GM23338 (cell line): ENCODE measurements around the gene CELSR1. TPM values are rescaled to one million over a fixed set of nuclear protein-coding genes. Genes with fewer than 3 reads are reported as not detected.

Source experiments
- ATAC-seq: fragments of 200-7000 bp; cut with Tn5 transposase; 3 replicates; pipeline ENCODE4 v1.9.1; 2020
- DNase-seq: peaks from one replicate; pipeline ENCODE4 v3.0.0-alpha.2; 2015; ENCODE audit warnings: low spot score
- H2AFZ ChIP-seq: fragments of 200-600 bp; sonication (generic); 2 replicates; pipeline ENCODE4 v1.8.0; 2016; ENCODE audit warnings: antibody characterized with exemption, mild to moderate bottlenecking, moderate library complexity
- H3F3A ChIP-seq: fragments of 200-600 bp; sonication (generic); replicated peaks from 2 replicates; pipeline ENCODE4 v1.8.0; 2017; ENCODE audit warnings: antibody characterized with exemption, mixed run types, low read depth
- H3K27ac ChIP-seq: fragments of 200-600 bp; sonication (generic); 2 replicates; pipeline ENCODE4 v1.6.1; 2016; ENCODE audit warnings: low read depth
- H3K27me3 ChIP-seq: fragments of 200-600 bp; sonication (generic); 2 replicates; pipeline ENCODE4 v1.8.0; 2016; ENCODE audit warnings: mild to moderate bottlenecking, mixed run types, moderate library complexity; ENCODE audit not compliant: insufficient read depth
- H3K36me3 ChIP-seq: fragments of 200-600 bp; sonication (generic); 2 replicates; pipeline ENCODE4 v1.8.0; 2016; ENCODE audit warnings: mild to moderate bottlenecking; ENCODE audit not compliant: insufficient read depth
- H3K4me1 ChIP-seq: fragments of 200-600 bp; sonication (generic); 2 replicates; pipeline ENCODE4 v1.8.0; 2016; ENCODE audit warnings: mild to moderate bottlenecking, moderate library complexity; ENCODE audit not compliant: insufficient read depth
- H3K4me2 ChIP-seq: fragments of 200-600 bp; sonication (generic); 2 replicates; pipeline ENCODE4 v1.7.1; 2017; ENCODE audit warnings: mixed run types
- H3K4me3 ChIP-seq: fragments of 200-600 bp; sonication (generic); 2 replicates; pipeline ENCODE4 v1.6.1; 2016; ENCODE audit warnings: mixed run types
- H3K79me2 ChIP-seq: fragments of 200-600 bp; sonication (generic); replicated peaks from 2 replicates; pipeline ENCODE4 v1.8.0; 2017; ENCODE audit warnings: mild to moderate bottlenecking; ENCODE audit not compliant: insufficient read depth
- H3K9me2 ChIP-seq: fragments of 200-600 bp; sonication (generic); 2 replicates; pipeline ENCODE4 v1.8.0; 2017; ENCODE audit not compliant: insufficient read depth
- H4K20me1 ChIP-seq: fragments of 200-600 bp; sonication (generic); replicated peaks from 2 replicates; pipeline ENCODE4 v1.8.0; 2017; ENCODE audit warnings: mild to moderate bottlenecking; ENCODE audit not compliant: insufficient read depth
- H3K27ac Mint-ChIP-seq: 2 replicates; pipeline ENCODE4 v1.8.0; 2020; ENCODE audit warnings: inconsistent platforms, mild to moderate bottlenecking, moderate library complexity, mixed read lengths
- H3K27me3 Mint-ChIP-seq: 3 replicates; pipeline ENCODE4 v1.8.0; 2022; ENCODE audit warnings: low read depth, mild to moderate bottlenecking, moderate library complexity, mixed read lengths, inconsistent platforms; ENCODE audit not compliant: insufficient read depth, poor library complexity
- H3K36me3 Mint-ChIP-seq: 3 replicates; pipeline ENCODE4 v1.8.0; 2021; ENCODE audit warnings: low read depth, mild to moderate bottlenecking, inconsistent platforms, moderate library complexity, mixed read lengths
- H3K4me1 Mint-ChIP-seq: 3 replicates; pipeline ENCODE4 v1.8.0; 2020; ENCODE audit warnings: mild to moderate bottlenecking, inconsistent platforms, mixed read lengths
- H3K4me3 Mint-ChIP-seq: 3 replicates; pipeline ENCODE4 v1.8.0; 2021; ENCODE audit warnings: moderate library complexity, mild to moderate bottlenecking, inconsistent platforms, mixed read lengths
- H3K9me3 Mint-ChIP-seq: 3 replicates; pipeline ENCODE4 v1.8.0; 2020; ENCODE audit warnings: moderate library complexity, mild to moderate bottlenecking, inconsistent platforms, mixed read lengths
- CREB1 ChIP-seq: fragments of 250-450 bp; sonication (Bioruptor Pico); IDR thresholded peaks from 2 replicates; pipeline ENCODE4 v1.5.0; 2020; ENCODE audit warnings: low read depth, mild to moderate bottlenecking, moderate library complexity
- CTCF ChIP-seq, 2 experiments: fragments of 200-600 bp in 1 of 2; sonication (generic) in 1 of 2; conservative IDR thresholded peaks; 2 replicates each; pipeline versions ENCODE4 v1.5.1 to v1.6.1; 2016 to 2017; ENCODE audit warnings: antibody characterized with exemption in 2 of 2, low read depth in 2 of 2, mild to moderate bottlenecking in 2 of 2, moderate library complexity in 1 of 2
- ETS1 ChIP-seq: IDR thresholded peaks from 2 replicates; pipeline ENCODE4 v1.6.1; 2016; ENCODE audit warnings: antibody characterized with exemption
- STAT1 ChIP-seq: IDR thresholded peaks from one replicate; pipeline ENCODE4 v1.6.1; 2016; ENCODE audit warnings: antibody characterized with exemption; ENCODE audit not compliant: unreplicated experiment
- ZNF114 ChIP-seq: fragments of 250-450 bp; sonication (Bioruptor Pico); IDR thresholded peaks from 2 replicates; pipeline ENCODE4 v1.5.0; 2020; ENCODE audit warnings: mild to moderate bottlenecking, moderate library complexity
- ZNF331 ChIP-seq: fragments of 250-450 bp; sonication (Bioruptor Pico); IDR thresholded peaks from 2 replicates; pipeline ENCODE4 v1.5.0; 2020; ENCODE audit warnings: low read depth, mild to moderate bottlenecking, moderate library complexity
- ZNF462 ChIP-seq: fragments of 250-450 bp; sonication (Bioruptor Pico); IDR thresholded peaks from 2 replicates; pipeline ENCODE4 v1.5.0; 2020; ENCODE audit warnings: mild to moderate bottlenecking, moderate library complexity
- polyA plus RNA-seq: library from polyadenylated mRNA; unstranded; fragments of >200 nt; fragmentation: Nextera tagmentation; extraction: Ambion mirVana; gene quantifications from 2 replicates; pipeline ENCODE4 v1.2.1, GENCODE V29; 2016
- total RNA-seq: library from RNA; depleted of rRNA; stranded (reverse); fragments of >200 nt; shearing (Covaris generic); gene quantifications from 2 replicates; pipeline ENCODE4 v1.2.3, GENCODE V29; 2014

Gene CELSR1
- total and polyA plus RNA-seq, 2 experiments from 2014 or later: 4.8 to 20.4 TPM

- TF ChIP-seq ZNF462 (CRISPR knock-in tag): no peak
- TF ChIP-seq ETS1: no peak
Observed at GRCh38 chr22:46452195-46453005, 85.0 kb downstream of the CELSR1 start (continued).

GRCh38 chr22:46451741-46452140, 85.7 kb downstream of the CELSR1 start:
- Histone ChIP-seq H3K27ac (no peak overlapping the region), H3K4me3 (no peak overlapping the region), H3K9me2 (no peaks in the 10 kb centered on the region), H3K4me2 (no peak overlapping the region), H2AFZ (no peak overlapping the region), H3F3A (no peaks in the 10 kb centered on the region), H3K79me2 (no peaks in the 10 kb centered on the region), H4K20me1 (no peaks in the 10 kb centered on the region), H3K27me3 (no peaks in the 10 kb centered on the region), H3K36me3 (no peaks in the 10 kb centered on the region), H3K4me1 (no peaks in the 10 kb centered on the region)
- Mint-ChIP-seq H3K4me3 (no peak overlapping the region; the same call in 2 of the 3 replicates), H3K4me1 (peaks cover 2% of the 10 kb centered on the region), H3K27ac (no peak overlapping the region; the same call in 1 of the 2 replicates), H3K9me3 (no peaks in the 10 kb centered on the region), H3K36me3 (no peaks in the 10 kb centered on the region), H3K27me3 (peaks cover 6% of the 10 kb centered on the region)
- no peak for DNase-seq
- ATAC-seq: peak; percentile 33
- no peak for TF ChIP-seq CREB1 (CRISPR knock-in tag)
- TF ChIP-seq STAT1: no peak
- no peak for TF ChIP-seq CTCF (conservative IDR thresholded peaks at IDR 0.05; ENCODE audit: low read depth in 2 of 2)
- TF ChIP-seq ZNF114 (CRISPR knock-in tag): no peak
- TF ChIP-seq ZNF331: no peak
